ENCODE measurements around the gene MS4A12. TPM values are rescaled to one million over a fixed set of nuclear protein-coding genes. Genes with fewer than 3 reads are reported as not detected.

Gene MS4A12, protein sequence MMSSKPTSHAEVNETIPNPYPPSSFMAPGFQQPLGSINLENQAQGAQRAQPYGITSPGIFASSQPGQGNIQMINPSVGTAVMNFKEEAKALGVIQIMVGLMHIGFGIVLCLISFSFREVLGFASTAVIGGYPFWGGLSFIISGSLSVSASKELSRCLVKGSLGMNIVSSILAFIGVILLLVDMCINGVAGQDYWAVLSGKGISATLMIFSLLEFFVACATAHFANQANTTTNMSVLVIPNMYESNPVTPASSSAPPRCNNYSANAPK
- not detected in 2 replicates for total RNA-seq

DNA sequence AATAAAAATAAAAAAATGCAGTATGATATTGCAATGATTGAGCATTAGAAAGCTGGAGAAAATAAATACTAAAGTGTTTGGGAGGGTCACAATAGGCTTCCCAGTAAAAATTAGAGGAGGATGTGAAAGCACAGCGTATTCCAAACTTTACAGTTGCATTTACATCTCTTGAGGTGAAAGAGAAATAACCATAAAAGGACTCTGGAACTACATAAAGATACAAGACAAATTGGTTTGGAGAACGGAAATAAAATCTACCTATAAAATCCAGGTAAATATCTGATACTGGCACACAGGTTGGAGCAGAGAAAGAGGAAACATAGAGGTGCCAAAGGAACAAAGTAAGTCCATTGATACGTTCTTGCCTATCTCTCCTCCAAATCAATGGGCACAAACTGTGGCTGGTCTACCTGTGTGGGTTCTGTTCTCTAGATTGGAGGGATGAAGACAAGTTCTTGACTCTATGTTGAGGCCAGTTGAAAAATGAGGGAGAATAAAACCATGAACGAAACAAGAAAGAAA is at the start of gene MS4A12:
Gene MS4A12, plus strand, starts transcription at position 291 of the 522 bp plus-strand sequence. CDS start 4,541 bp downstream, outside the sequence.

DNA sequence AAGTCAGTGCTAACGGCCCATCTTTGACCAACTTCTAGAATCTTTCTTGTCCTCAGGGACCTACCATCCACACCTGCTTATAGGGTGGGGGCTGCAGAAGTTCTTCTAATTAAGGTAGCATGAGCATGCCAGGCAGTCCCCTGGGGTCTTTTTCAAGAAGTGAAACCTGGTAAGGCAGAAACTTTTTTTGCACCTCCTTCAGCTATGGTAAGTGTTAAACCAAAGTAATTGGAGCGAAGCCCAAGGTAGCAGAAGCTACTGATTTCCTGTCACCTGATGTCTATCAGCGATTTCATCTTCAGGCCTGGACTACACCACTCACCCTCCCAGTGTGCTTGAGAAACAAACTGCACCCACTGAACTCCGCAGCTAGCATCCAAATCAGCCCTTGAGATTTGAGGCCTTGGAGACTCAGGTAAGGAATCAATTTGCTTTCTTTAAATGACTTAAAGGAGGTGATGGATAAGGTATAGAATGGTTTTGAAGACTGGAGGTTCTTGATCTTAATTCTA is 37.0 kb upstream of the MS4A12 start, which contains the start of gene MS4A1:
Gene MS4A1, plus strand, starts transcription at position 317 of the 512 bp plus-strand sequence. CDS start 6,528 bp downstream, outside the sequence.

DNA sequence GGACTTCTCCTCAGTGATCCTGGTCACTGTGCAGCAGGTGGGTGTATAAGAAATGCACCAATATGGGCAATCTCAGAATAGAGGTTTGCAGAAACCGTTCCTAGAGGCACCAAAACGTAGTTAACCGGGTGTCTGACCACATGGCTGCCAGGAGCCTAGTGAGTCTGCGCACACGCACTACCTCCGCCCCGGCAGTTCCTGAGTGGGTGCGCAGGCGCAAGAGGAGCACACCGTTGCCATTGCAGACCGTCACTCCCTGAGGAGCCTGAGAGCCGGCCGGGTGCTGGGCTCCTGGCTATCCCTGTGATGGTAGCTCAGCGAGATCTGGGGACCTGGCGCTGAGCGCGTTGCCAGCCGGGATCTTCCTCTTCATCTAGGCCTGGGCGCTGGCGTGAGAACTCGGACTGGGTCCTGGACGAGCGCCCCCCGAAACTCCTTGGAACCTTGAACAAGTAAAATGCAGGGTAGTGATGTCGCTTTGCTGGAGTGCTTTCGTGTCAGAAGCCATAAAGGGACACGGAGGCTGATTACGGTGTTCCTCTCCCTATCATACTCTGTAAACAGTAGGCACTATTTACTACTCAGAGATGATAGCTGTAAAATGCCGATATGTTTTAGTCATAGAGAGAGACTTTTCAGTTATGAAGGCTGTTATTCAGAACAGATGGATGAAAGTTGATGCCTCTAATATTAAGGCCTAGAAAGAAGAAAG is 22.7 kb downstream of the MS4A12 start, which contains the start of gene MS4A13:
Gene MS4A13, plus strand, starts transcription at position 249 of the 712 bp plus-strand sequence. CDS start 2,692 bp downstream, outside the sequence.

Other genes starting within 250 kb of the MS4A12 start
- gene MS4A4E, start 249.6 kb upstream of the MS4A12 start, total RNA-seq, result not detected in 2 replicates
- not detected in 2 replicates for gene MS4A4A, start 212.1 kb upstream of the MS4A12 start, total RNA-seq
- not detected in 2 replicates for gene MS4A6E, start 165.5 kb upstream of the MS4A12 start, total RNA-seq
- not detected in 2 replicates for gene MS4A7, start 114.2 kb upstream of the MS4A12 start, total RNA-seq
- gene MS4A14, start 96.3 kb upstream of the MS4A12 start, total RNA-seq, result not detected in 2 replicates
- gene MS4A5, start 63.2 kb upstream of the MS4A12 start, total RNA-seq, result not detected in 2 replicates
- not detected in 2 replicates for gene MS4A1, start 36.9 kb upstream of the MS4A12 start, total RNA-seq
- gene MS4A13, start 22.6 kb downstream of the MS4A12 start, total RNA-seq, result not detected in 2 replicates
- gene MS4A8, start 206.8 kb downstream of the MS4A12 start, total RNA-seq, result not detected in 2 replicates
- not detected in 2 replicates for gene MS4A18, start 231.9 kb downstream of the MS4A12 start, total RNA-seq